Subcutaneous adipose tissue (tissue), 4 donors: Measurements from ENCODE around the gene EHHADH. TPM values are rescaled to one million over a fixed set of nuclear protein-coding genes. Genes with fewer than 3 reads are reported as not detected.

ENCODE experiments used
- total RNA-seq, 4 donors: library from RNA; depleted of rRNA; stranded (reverse); fragments of >200 nt; gene quantifications; one replicate each; pipeline ENCODE4 v1.1.0, GENCODE V29; 2016
- TF ChIP-seq, protein P1 (sequence below): fragments of 450-650 bp; IDR thresholded peaks from one replicate; pipeline ENCODE4 v1.5.1; 2016; ENCODE audit warnings: low read depth, mild to moderate bottlenecking, control low read depth, antibody characterized with exemption, moderate library complexity

The EHHADH gene
- total RNA-seq, 4 donors from 2014 or later: 12.3 to 23.8 (median 12.6) TPM

DNA sequence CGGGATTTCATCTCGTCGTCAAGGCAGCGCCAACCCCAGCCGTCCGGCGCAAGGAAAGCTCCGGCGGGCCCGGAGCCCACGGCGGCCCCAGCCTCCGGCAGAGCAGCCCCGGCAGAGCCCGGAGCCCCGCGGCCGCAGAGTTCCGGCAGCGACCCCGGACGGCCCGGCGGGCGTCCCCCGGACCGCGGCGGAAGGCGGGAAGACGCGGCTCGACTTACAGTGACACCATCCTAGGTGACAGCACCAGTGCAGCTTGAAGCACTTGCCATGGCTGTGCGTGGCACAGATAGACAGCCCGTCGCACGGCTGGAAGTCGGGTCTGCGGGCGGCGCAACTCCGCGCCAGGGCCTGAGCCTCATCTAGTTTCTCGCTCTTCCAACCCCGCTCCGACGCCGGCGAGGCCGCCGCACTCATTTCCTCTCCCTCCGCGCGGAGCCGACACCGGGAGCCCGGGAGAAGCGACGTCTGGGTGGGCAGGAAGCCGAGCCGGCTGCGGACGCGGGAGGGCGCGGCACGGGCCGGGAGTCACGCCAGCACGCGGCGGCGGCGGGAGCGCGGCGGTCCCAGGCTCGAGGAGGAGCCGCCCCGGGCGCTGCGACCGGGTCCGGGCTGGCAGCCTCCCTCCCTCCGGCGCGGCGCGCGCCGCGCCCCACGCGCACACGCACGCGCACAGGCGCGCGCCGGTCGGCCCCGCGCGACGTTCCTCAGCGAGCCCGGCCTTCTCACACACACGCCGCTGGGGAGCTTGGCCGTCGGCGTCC, 101.3 kb downstream of the EHHADH start, which contains the start of gene C3orf70:
TSS of gene C3orf70 (minus strand) at position 651 of the 761 bp plus-strand sequence. CDS start at position 414, 237 bp downstream.
- TF ChIP-seq, protein P1, sequence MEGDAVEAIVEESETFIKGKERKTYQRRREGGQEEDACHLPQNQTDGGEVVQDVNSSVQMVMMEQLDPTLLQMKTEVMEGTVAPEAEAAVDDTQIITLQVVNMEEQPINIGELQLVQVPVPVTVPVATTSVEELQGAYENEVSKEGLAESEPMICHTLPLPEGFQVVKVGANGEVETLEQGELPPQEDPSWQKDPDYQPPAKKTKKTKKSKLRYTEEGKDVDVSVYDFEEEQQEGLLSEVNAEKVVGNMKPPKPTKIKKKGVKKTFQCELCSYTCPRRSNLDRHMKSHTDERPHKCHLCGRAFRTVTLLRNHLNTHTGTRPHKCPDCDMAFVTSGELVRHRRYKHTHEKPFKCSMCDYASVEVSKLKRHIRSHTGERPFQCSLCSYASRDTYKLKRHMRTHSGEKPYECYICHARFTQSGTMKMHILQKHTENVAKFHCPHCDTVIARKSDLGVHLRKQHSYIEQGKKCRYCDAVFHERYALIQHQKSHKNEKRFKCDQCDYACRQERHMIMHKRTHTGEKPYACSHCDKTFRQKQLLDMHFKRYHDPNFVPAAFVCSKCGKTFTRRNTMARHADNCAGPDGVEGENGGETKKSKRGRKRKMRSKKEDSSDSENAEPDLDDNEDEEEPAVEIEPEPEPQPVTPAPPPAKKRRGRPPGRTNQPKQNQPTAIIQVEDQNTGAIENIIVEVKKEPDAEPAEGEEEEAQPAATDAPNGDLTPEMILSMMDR: no peak

DNA sequence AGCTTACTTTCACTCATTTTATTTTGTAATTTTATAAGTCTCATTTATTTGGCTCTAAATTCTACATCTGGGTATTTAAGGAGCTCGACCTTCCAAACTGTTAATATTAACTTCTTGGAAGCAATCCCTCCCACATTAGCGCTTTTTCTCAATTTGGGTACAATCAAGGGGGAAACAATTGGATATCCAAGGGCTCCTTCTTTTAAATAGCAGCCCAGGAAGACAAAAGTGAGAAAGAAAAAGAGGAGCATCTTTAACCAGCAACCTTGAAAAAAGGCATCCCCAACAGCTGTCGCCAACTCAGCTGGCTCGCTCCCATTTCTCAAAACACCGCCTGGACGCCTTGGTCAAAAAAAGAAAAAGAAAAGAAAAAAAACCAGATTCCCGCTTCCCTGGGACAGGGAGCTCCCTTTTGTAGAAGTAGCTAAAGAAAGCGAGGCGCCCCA, 101.9 kb downstream of the EHHADH start:
- TF ChIP-seq, protein P1: no peak

DNA sequence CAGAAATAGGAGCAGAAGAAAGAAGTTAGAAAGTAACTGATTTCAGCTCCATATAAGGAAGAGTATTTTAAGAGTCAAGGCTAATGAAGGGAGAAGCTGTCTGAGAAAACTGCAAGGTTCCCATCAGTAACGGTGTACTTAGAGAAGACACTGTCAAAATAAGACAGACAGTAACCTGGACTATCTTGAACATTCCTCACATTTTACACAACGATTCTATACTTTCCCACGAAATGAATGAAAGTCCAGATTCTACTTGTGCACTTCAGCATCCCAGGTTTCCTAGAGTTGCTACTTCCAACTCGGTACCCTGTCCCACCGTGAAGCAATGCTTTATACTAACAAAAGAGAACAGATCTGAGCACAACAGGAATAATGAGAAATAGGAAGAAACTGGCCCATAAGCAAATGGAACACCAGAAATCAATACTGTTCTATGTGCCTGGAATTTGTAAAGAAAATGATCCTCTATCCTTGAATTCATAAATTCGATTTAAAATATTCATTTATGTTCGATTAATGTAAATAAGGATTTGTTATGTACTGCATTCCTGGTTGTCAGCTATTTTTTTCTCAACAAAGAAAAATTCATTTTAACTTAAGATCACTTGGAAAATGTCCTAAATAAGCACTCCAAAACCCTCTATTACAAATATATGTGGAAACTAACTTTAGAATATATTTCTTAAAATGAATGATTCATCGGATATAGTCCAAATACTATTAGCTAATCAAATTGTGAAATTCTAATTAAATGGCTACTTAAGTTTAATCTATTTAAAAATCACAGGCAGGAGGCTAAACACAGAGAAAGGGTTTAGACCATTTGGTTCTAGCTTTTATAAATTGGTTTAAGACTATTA, 102.5 kb downstream of the EHHADH start:
- TF ChIP-seq, protein P1: no peak

DNA sequence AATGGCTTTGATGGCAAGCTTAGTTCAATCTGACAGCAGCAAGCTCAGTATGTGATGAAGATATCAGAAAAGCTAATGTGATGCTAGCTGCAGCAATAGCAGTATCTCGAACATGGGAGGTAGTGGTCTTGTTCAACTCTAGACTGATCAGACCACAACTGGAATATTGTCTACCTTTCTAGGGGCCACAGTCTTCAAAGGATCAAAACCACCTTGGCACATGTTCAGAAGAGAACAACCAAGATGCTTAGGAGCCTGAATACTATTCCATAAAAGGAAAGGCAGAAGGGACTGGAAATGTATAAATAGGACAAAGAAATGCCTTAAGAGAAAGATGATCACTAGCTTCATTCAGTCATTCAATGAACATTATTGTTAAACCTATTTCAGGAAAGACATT, 103.3 kb downstream of the EHHADH start:
- TF ChIP-seq, protein P1: no peak

DNA sequence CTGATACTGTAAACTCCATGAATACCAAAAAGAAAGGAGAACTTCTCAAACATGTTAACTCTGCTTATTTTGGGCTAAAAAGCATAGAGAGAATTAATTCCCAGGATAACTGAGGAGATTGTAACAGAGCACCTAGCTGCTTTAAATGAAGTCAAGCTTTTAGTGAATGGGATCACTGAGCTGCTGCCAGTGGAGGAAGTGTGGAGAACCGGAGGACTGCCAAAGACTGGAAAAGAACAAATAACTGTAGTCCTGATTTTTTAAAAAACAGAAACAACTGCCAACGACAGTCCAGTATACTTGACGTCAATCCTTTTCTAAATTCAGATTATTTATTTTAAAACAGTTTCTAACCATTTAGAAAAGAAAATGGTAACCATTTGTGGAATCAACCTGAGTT, 104.3 kb downstream of the EHHADH start:
- TF ChIP-seq, protein P1: no peak

DNA sequence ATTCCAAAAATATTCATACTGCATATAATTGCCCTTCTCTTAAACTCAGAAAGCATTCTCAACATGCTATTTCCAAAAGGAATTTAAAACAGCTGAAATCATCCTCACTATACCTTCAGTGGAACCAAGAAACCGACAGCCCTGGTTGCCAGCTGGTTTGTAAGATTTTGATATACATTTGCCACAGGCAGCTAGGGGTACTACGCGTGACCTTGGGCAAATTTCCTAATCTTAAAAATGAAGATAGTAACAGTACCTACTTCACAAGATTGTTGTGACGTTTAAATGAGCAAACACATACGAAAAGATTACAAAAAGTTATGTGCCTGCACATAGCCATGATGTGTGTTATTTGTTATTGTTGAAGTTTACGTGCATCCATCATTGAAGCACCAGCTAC, 108.3 kb downstream of the EHHADH start:
- TF ChIP-seq, protein P1: no peak

DNA sequence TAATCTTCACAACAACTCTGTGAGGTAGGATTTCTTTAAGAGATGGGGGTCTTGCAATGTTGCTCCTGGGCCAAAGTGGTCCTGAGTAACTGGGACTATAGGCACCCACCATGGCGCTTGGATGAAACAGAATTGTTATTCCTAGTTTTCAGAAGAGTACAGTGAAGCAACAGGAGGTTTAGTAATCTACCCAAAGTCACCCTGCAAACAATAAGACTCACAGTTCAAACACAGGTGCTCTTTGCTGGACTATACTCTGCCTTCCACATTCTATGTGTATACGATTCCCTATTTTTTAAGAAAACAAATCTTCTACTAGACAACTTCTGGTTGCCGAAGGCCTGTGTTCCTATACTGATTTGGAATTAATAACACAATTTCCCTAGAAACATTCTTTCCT, 109.1 kb downstream of the EHHADH start:
- TF ChIP-seq, protein P1: no peak
